HG02938 (cell line): Measurements from ENCODE around the gene TRPC5OS.

Experiments used
- ATAC-seq: cut with Tn5 transposase; IDR thresholded peaks from one replicate; pipeline ENCODE4 v1.9.1; 2021; ENCODE audit warnings: mild to moderate bottlenecking, moderate library complexity; ENCODE audit not compliant: unreplicated experiment

Gene TRPC5OS

DNA sequence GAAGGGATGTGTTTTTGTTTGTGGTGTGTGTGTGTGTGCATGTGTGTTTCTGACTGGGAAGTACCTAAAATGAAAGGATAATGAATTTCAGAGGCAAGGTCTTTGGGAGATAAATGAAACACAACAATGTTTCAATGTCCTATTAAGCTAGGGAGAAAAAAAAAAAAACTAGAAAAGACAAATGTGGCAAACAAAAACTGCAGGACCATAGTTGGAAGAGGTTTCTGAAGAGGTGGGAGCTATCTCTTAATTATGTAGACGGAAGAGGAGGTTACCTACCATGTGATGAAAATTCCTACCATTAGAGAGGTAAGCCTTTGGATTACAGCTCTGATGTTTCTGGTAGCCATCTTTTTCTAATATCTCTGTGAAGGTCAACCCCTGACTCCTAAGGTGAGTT is at the start of gene TRPC5OS:
Gene TRPC5OS, plus strand, starts transcription at position 301 of the 400 bp plus-strand sequence. CDS start 25,669 bp downstream, outside the sequence.
- ATAC-seq: no peak

GRCh38 chrX:111829345-111829744 is 46.6 kb upstream of the TRPC5OS start:
- ATAC-seq: no peak

GRCh38 chrX:111830571-111830970 is 45.4 kb upstream of the TRPC5OS start:
- no peak for ATAC-seq

GRCh38 chrX:111831343-111831742 is 44.6 kb upstream of the TRPC5OS start:
- no peak for ATAC-seq

- ATAC-seq: no peak
Measured at GRCh38 chrX:111837197-111837596, 38.8 kb upstream of the TRPC5OS start.

- no peak for ATAC-seq
Measured at GRCh38 chrX:111847491-111848133, 28.4 kb upstream of the TRPC5OS start.

DNA sequence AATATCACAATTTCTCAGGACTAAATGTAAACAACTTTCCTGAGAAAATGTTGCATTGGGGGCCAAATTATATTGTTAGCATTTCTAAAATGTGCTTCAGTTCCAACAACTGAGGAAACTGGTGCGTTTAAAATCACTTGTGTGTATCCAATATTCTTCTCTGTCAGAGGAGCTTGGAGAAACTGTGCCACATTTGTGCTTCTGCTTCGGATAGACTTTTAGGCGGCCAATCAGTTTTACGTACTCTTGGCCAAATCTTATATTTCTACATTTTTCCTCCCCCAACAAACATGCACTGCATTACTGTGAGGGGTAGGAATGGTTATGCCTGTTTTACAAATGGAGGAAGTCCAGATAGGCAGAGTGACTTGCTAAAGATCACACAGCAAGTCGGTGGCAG is 27.4 kb upstream of the TRPC5OS start:
- no peak for ATAC-seq

- ATAC-seq: no peak
Measured at GRCh38 chrX:111850975-111851374, 25.0 kb upstream of the TRPC5OS start.

GRCh38 chrX:111854556-111855490 is 21.2 kb upstream of the TRPC5OS start:
- no peak for ATAC-seq

DNA sequence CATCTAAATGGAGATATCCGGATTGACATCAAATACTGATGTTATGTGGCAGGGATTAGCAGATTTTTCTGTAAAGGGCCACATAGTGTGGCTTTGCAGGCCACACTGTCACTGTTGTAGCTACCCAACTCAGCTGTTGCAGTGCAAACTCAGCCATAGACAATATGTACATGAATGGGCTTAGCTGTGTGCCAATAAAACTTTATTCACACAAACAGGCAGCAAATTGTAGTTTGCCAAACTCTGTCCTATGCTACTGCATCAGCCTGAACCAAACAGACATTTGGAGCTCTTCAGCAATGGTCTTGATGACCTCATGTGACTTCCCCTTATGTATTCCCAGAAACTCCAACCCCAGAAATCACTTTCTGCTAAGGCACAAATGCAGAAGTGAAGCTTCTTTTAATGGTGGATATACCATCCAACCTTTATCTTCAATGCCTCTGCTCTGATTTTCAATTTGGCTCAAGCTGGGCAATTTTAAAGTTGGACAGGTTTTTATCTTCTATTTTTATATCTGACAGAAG is 18.4 kb upstream of the TRPC5OS start:
- ATAC-seq: no peak

- no peak for ATAC-seq
Measured at GRCh38 chrX:111861605-111862004, 14.4 kb upstream of the TRPC5OS start.

GRCh38 chrX:111867236-111867635 is 8.7 kb upstream of the TRPC5OS start:
- ATAC-seq: no peak

- ATAC-seq: peak; percentile 45
Measured at GRCh38 chrX:111868726-111869638, 7.0 kb upstream of the TRPC5OS start.

GRCh38 chrX:111869639-111870034 is 6.3 kb upstream of the TRPC5OS start:
- ATAC-seq: peak; percentile 83

- ATAC-seq: no peak
Measured at GRCh38 chrX:111874241-111874640, 1.7 kb upstream of the TRPC5OS start.

DNA sequence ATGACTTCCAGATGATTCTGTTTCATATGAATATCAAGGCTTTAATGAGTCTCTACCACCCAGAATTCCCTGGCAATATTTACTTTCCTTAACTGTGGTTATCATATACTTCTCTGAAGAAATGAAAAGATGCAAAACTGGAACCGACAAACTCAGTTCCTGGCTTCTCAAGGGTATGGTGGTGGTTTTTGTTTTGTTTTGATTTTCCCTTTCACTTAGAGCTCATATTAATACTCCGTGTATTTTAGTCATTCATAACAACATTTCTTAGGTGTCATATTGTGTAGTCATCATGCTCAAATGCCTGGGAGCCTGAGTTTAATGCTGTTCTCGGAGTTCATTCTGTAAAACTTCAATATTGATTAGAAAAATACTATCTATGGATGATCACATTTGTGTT is 665 bp downstream of the TRPC5OS start:
- ATAC-seq: no peak

GRCh38 chrX:111877681-111878080 is 1.7 kb downstream of the TRPC5OS start:
- ATAC-seq: no peak

DNA sequence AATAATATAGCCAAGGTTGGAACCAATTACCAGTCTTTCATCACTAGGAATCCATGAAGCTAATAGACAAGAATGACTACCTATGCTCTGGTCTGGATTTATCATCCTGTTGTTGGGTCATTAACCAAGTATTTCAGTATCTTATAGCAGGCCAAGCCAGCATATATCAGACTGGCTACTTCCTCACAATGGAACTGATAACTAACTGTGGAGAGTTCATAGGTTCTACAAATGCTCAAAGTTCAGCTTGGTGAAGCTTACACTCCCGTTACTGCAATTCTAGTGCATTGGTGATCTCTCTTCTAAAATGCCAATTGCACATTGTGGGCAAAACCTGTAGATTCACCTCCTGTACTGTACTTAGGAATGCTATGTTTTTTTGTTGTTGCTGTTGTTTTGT is 4.8 kb downstream of the TRPC5OS start:
- ATAC-seq: no peak

DNA sequence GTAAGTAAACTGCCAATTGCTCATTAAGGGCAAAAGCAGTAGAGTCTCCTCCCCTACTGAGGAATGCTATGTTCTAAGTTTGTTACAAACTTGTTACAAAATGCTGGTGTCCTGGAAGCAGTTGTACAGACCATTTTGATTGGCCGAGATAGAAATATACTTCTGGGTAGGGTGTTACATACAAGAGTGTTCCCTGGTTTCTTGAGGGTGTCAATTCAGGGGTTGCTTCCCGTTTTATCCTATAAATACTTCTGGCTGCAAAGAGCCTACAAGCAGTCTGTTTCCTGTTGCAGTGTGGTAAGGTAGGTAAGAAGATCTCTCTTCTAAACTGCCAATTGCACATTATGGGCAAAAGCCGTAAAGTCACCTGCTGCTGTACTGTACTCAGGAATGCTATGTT is 5.7 kb downstream of the TRPC5OS start:
- ATAC-seq: no peak

DNA sequence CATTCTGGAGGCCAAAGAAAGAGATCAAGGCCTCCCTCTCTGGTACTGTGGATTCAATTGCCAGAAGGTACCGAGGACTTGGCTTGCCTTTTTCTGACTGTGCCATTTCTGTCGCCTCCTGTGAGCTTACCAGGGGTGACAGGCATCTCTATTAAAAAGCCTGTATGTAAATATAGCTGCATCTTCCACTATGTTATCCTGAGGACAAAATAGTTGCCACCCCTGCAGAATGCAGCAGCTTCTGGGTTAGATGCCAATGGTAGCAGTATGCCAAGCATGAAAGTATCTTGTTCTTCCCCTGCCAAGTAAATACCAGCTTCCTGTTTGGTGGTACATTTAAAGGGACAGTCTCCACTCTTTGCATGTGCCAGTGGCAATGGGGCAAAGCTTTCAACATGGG is 10.7 kb downstream of the TRPC5OS start:
- ATAC-seq: no peak

GRCh38 chrX:111888600-111888999 is 12.6 kb downstream of the TRPC5OS start:
- ATAC-seq: no peak
